ENCODE measurements around the gene UBAP1.

- TF ChIP-seq, protein P1, sequence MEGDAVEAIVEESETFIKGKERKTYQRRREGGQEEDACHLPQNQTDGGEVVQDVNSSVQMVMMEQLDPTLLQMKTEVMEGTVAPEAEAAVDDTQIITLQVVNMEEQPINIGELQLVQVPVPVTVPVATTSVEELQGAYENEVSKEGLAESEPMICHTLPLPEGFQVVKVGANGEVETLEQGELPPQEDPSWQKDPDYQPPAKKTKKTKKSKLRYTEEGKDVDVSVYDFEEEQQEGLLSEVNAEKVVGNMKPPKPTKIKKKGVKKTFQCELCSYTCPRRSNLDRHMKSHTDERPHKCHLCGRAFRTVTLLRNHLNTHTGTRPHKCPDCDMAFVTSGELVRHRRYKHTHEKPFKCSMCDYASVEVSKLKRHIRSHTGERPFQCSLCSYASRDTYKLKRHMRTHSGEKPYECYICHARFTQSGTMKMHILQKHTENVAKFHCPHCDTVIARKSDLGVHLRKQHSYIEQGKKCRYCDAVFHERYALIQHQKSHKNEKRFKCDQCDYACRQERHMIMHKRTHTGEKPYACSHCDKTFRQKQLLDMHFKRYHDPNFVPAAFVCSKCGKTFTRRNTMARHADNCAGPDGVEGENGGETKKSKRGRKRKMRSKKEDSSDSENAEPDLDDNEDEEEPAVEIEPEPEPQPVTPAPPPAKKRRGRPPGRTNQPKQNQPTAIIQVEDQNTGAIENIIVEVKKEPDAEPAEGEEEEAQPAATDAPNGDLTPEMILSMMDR (tag by site-specific recombination; IDR thresholded peaks at IDR 0.05): no peak
- TF ChIP-seq ZNF610 (tag by site-specific recombination; IDR thresholded peaks at IDR 0.05; ENCODE audit: borderline replicate concordance): no peak
Observed at GRCh38 chr9:34145165-34145564, 33.7 kb upstream of the UBAP1 start.

Data from HEK293 (cell line).